Measurements from ENCODE around the gene ELP6. TPM values are rescaled to one million over a fixed set of nuclear protein-coding genes. Genes with fewer than 3 reads are reported as not detected.
A peak's percentile ranks its signal among the peaks of the same experiment; 100 is the strongest.

ELP6 gene
- total RNA-seq, 1 experiment from 2014 or later: 46.2 TPM

- H3K4me1 ChIP-seq (ENCODE audit: insufficient read depth, low read length, poor library complexity, severe bottlenecking): peaks cover 6% of the 10 kb centered on the region
- H3K27ac ChIP-seq (ENCODE audit: low read depth, low read length, poor library complexity, severe bottlenecking): peak overlapping the region; percentile 47
- no peak overlapping the region for H3K4me3 ChIP-seq (ENCODE audit: low read depth, low read length, poor library complexity, severe bottlenecking)
- H3K9me3 ChIP-seq (ENCODE audit: low read depth, low read length, poor library complexity, severe bottlenecking): no peaks in the 10 kb centered on the region
- TF ChIP-seq CTCF (conservative IDR thresholded peaks at IDR 0.05; ENCODE audit: low read depth, low read length): no peak
- TF ChIP-seq EZH2 (IDR thresholded peaks at IDR 0.05; ENCODE audit: borderline replicate concordance, low read depth, low read length, poor library complexity, severe bottlenecking): no peak
- no peak for DNase-seq (ENCODE audit: low spot score)
- ChIA-PET POLR2A (ENCODE audit: low non-redundant PET) (no interaction called here), CTCF (no interaction called here)
- intact Hi-C loops (cut with micrococcal nuclease; ENCODE audit: unreplicated experiment): loop anchor here (5.0 kb wide), 1 partner anchor 142 kb away; no protein-coding TSS in a partner anchor
- H3K27me3 ChIP-seq (replicated peaks; ENCODE audit: insufficient read depth, low read depth, low read length, poor library complexity): no peaks in the 10 kb centered on the region
- no peaks in the 10 kb centered on the region for H3K36me3 ChIP-seq (ENCODE audit: insufficient read depth, low read length, poor library complexity, severe bottlenecking)
- no TSS peak for BruUV-seq (replicated peaks)
Measured at GRCh38 chr3:47520756-47521155, 7.2 kb upstream of the ELP6 start.

- no peak for DNase-seq (ENCODE audit: low spot score)
- no TSS peak for BruUV-seq (replicated peaks)
- ChIA-PET CTCF (no interaction called here), POLR2A (ENCODE audit: low non-redundant PET) (no interaction called here)
- peaks cover 16% of the 10 kb centered on the region for H3K4me1 ChIP-seq (ENCODE audit: insufficient read depth, low read length, poor library complexity, severe bottlenecking)
- intact Hi-C loops (cut with micrococcal nuclease; ENCODE audit: unreplicated experiment): no loop called here
- H3K27me3 ChIP-seq (replicated peaks; ENCODE audit: insufficient read depth, low read depth, low read length, poor library complexity): no peaks in the 10 kb centered on the region
- no peak overlapping the region for H3K4me3 ChIP-seq (ENCODE audit: low read depth, low read length, poor library complexity, severe bottlenecking)
- no peak overlapping the region for H3K27ac ChIP-seq (ENCODE audit: low read depth, low read length, poor library complexity, severe bottlenecking)
- no peaks in the 10 kb centered on the region for H3K9me3 ChIP-seq (ENCODE audit: low read depth, low read length, poor library complexity, severe bottlenecking)
- H3K36me3 ChIP-seq (ENCODE audit: insufficient read depth, low read length, poor library complexity, severe bottlenecking): no peaks in the 10 kb centered on the region
- TF ChIP-seq CTCF (conservative IDR thresholded peaks at IDR 0.05; ENCODE audit: low read depth, low read length) (no peak), EZH2 (IDR thresholded peaks at IDR 0.05; ENCODE audit: borderline replicate concordance, low read depth, low read length, poor library complexity, severe bottlenecking) (no peak)
Measured at GRCh38 chr3:47517937-47518336, 4.4 kb upstream of the ELP6 start.

- Histone ChIP-seq H3K9me3 (ENCODE audit: low read depth, low read length, poor library complexity, severe bottlenecking) (no peaks in the 10 kb centered on the region), H3K4me3 (ENCODE audit: low read depth, low read length, poor library complexity, severe bottlenecking) (peak overlapping the region; percentile 1), H3K27ac (ENCODE audit: low read depth, low read length, poor library complexity, severe bottlenecking) (peak overlapping the region; percentile 78), H3K36me3 (ENCODE audit: insufficient read depth, low read length, poor library complexity, severe bottlenecking) (peaks cover 1% of the 10 kb centered on the region), H3K27me3 (replicated peaks; ENCODE audit: insufficient read depth, low read depth, low read length, poor library complexity) (no peaks in the 10 kb centered on the region), H3K4me1 (ENCODE audit: insufficient read depth, low read length, poor library complexity, severe bottlenecking) (peaks cover 16% of the 10 kb centered on the region)
- no peak for TF ChIP-seq EZH2 (IDR thresholded peaks at IDR 0.05; ENCODE audit: borderline replicate concordance, low read depth, low read length, poor library complexity, severe bottlenecking)
- no peak for TF ChIP-seq CTCF (conservative IDR thresholded peaks at IDR 0.05; ENCODE audit: low read depth, low read length)
- intact Hi-C loops (cut with micrococcal nuclease; ENCODE audit: unreplicated experiment): no loop called here
- no TSS peak for BruUV-seq (replicated peaks)
- ChIA-PET CTCF (no interaction called here), POLR2A (ENCODE audit: low non-redundant PET) (interaction anchor here (0.7 kb wide), 1 partner anchor 56 kb away, joined by 9 read pairs; no protein-coding TSS in a partner anchor)
- peak; percentile 69 for DNase-seq (ENCODE audit: low spot score)
Measured at GRCh38 chr3:47515864-47516319, 2.4 kb upstream of the ELP6 start.

All from A673 (cell line).